H1 (cell line): Measurements from ENCODE around the gene EFHC1. TPM values are rescaled to one million over a fixed set of nuclear protein-coding genes. Genes with fewer than 3 reads are reported as not detected.

ENCODE experiments used
- CTCF ChIA-PET: fragments of 300-600 bp; sonication (Branson Sonifier 250); formaldehyde crosslinking; loops from one replicate; lab custom pipeline; 2021; ENCODE audit not compliant: partially characterized antibody; lab: Charles Lee
- POLR2A ChIA-PET: fragments of 300-600 bp; sonication (Branson Sonifier 250); formaldehyde crosslinking; loops from one replicate; lab custom pipeline; 2021; ENCODE audit warnings: inconsistent platforms; ENCODE audit not compliant: partially characterized antibody; lab: Charles Lee
- DNase-seq, 2 experiments: peaks; one replicate each; pipeline versions ENCODE4 v3.0.0 to v3.0.0-alpha.2; 2010 to 2022; ENCODE audit warnings: low spot score in 2 of 2, low read depth in 1 of 2, mixed read lengths in 1 of 2
- FAIRE-seq: peaks from 2 replicates; lab custom pipeline; 2011; peaks lifted over from hg19 to GRCh38; lab: Jason Lieb, UNC
- H2AFZ ChIP-seq: 2 replicates; pipeline ENCODE4 v1.8.1; 2012; ENCODE audit warnings: low read length, inconsistent platforms
- H2AK5ac ChIP-seq: 2 replicates; pipeline ENCODE4 v1.6.1; 2013; ENCODE audit warnings: low read depth, low read length
- H2BK120ac ChIP-seq: replicated peaks from 2 replicates; pipeline ENCODE3; 2013; ENCODE audit warnings: low read depth, low read length, inconsistent platforms
- H2BK12ac ChIP-seq: 2 replicates; pipeline ENCODE4 v1.6.1; 2013; ENCODE audit warnings: low read depth, low read length
- H2BK15ac ChIP-seq: 2 replicates; pipeline ENCODE4 v1.6.1; 2013; ENCODE audit warnings: low read length
- H2BK20ac ChIP-seq: 2 replicates; pipeline ENCODE4 v1.6.1; 2013; ENCODE audit warnings: low read length
- H2BK5ac ChIP-seq: 2 replicates; pipeline ENCODE4 v1.6.1; 2013; ENCODE audit warnings: low read depth, low read length
- H3K14ac ChIP-seq: 2 replicates; pipeline ENCODE4 v1.6.1; 2013; ENCODE audit warnings: inconsistent platforms; ENCODE audit not compliant: insufficient read length
- H3K18ac ChIP-seq: 2 replicates; pipeline ENCODE4 v1.6.1; 2013; ENCODE audit warnings: low read length; ENCODE audit errors: extremely low read depth
- H3K23ac ChIP-seq: 2 replicates; pipeline ENCODE4 v1.6.1; 2013; ENCODE audit warnings: inconsistent platforms; ENCODE audit not compliant: insufficient read length
- H3K23me2 ChIP-seq: 2 replicates; pipeline ENCODE4 v1.6.1; 2013; ENCODE audit warnings: low read depth, low read length
- H3K27ac ChIP-seq: 2 replicates; pipeline ENCODE4 v1.6.1; 2011; ENCODE audit warnings: low read depth, low read length, inconsistent platforms
- H3K27me3 ChIP-seq, 4 experiments: replicated peaks in 1 of 4; 1 replicate in 1 of 4; 2 replicates in 3 of 4; pipeline versions ENCODE4 v1.6.1 to v1.8.1; 2011 to 2013; ENCODE audit warnings: low read length in 3 of 4, mild to moderate bottlenecking in 3 of 4, inconsistent platforms in 2 of 4, mixed read lengths in 2 of 4, moderate library complexity in 1 of 4; ENCODE audit not compliant: control insufficient read depth in 3 of 4, insufficient read depth in 3 of 4; ENCODE audit errors: extremely low read depth in 1 of 4
- H3K36me3 ChIP-seq, 4 experiments: 2 replicates each; pipeline versions ENCODE4 v1.6.1 to v1.8.1; 2011 to 2013; ENCODE audit warnings: mild to moderate bottlenecking in 4 of 4, low read length in 3 of 4, moderate library complexity in 2 of 4, control low read depth in 1 of 4, inconsistent platforms in 1 of 4; ENCODE audit not compliant: insufficient read depth in 4 of 4, control insufficient read depth in 2 of 4
- H3K4ac ChIP-seq: replicated peaks from 2 replicates; pipeline ENCODE3; 2013; ENCODE audit warnings: low read length, low read depth, mixed read lengths, inconsistent platforms; ENCODE audit not compliant: insufficient read length
- H3K4me1 ChIP-seq, 4 experiments: replicated peaks in 1 of 4; 1 replicate in 1 of 4; 2 replicates in 3 of 4; pipeline versions ENCODE4 v1.6.1 to v1.8.1; 2011 to 2013; ENCODE audit warnings: low read length in 3 of 4, inconsistent platforms in 2 of 4, mixed read lengths in 1 of 4; ENCODE audit not compliant: insufficient read depth in 4 of 4, control insufficient read depth in 3 of 4
- H3K4me2 ChIP-seq, 2 experiments: 2 replicates each; pipeline versions ENCODE4 v1.6.1 to v1.8.1; 2011 to 2013; ENCODE audit warnings: low read depth in 2 of 2, low read length in 2 of 2, control low read depth in 1 of 2, inconsistent platforms in 1 of 2, mild to moderate bottlenecking in 1 of 2; ENCODE audit not compliant: insufficient read depth in 1 of 2
- H3K4me3 ChIP-seq, 4 experiments: fragments of 200-600, 300-600 bp in 1 of 4; sonication (generic), shearing (Covaris generic), sonication (Bioruptor Twin) in 1 of 4; 2 replicates each; pipeline versions ENCODE4 v1.5.1 to v1.8.1; 2011 to 2016; ENCODE audit warnings: low read length in 4 of 4, low read depth in 3 of 4, control low read depth in 2 of 4, inconsistent platforms in 2 of 4, mild to moderate bottlenecking in 2 of 4, mixed read lengths in 1 of 4, moderate library complexity in 1 of 4; ENCODE audit not compliant: insufficient read depth in 2 of 4; ENCODE audit errors: extremely low read depth in 1 of 4
- H3K56ac ChIP-seq: replicated peaks from 2 replicates; pipeline ENCODE3; 2013; ENCODE audit warnings: low read depth, mild to moderate bottlenecking, mixed read lengths, low read length, inconsistent platforms; ENCODE audit not compliant: insufficient read length
- H3K79me1 ChIP-seq: 2 replicates; pipeline ENCODE4 v1.6.1; 2013; ENCODE audit warnings: low read depth, low read length, control low read depth
- H3K79me2 ChIP-seq, 2 experiments: 2 replicates each; pipeline versions ENCODE4 v1.6.1 to v1.8.1; 2012 to 2013; ENCODE audit warnings: low read length in 2 of 2, mild to moderate bottlenecking in 2 of 2, inconsistent platforms in 1 of 2; ENCODE audit not compliant: insufficient read depth in 2 of 2, control insufficient read depth in 1 of 2
- H3K9ac ChIP-seq, 4 experiments: replicated peaks in 1 of 4; 1 replicate in 1 of 4; 2 replicates in 3 of 4; pipeline versions ENCODE4 v1.6.1 to v1.8.1; 2011 to 2013; ENCODE audit warnings: low read depth in 3 of 4, low read length in 3 of 4, control low read depth in 2 of 4, mild to moderate bottlenecking in 2 of 4, moderate library complexity in 2 of 4, inconsistent platforms in 1 of 4; ENCODE audit errors: extremely low read depth in 1 of 4
- H3K9me3 ChIP-seq, 2 experiments: 2 replicates each; pipeline versions ENCODE4 v1.6.1 to v1.8.1; 2012 to 2013; ENCODE audit warnings: mild to moderate bottlenecking in 2 of 2, moderate library complexity in 2 of 2, control low read depth in 1 of 2, inconsistent platforms in 1 of 2, low read depth in 1 of 2, low read length in 1 of 2, mixed read lengths in 1 of 2; ENCODE audit not compliant: insufficient read depth in 2 of 2
- H4K20me1 ChIP-seq, 2 experiments: replicated peaks in 1 of 2; 2 replicates each; pipeline versions ENCODE3 to v1.8.1; 2011 to 2013; ENCODE audit warnings: inconsistent platforms in 2 of 2, low read length in 2 of 2, mild to moderate bottlenecking in 1 of 2; ENCODE audit not compliant: insufficient read depth in 2 of 2, control insufficient read depth in 1 of 2
- H4K5ac ChIP-seq: 2 replicates; pipeline ENCODE4 v1.6.1; 2013; ENCODE audit warnings: low read length, low read depth, mixed read lengths, inconsistent platforms; ENCODE audit not compliant: insufficient read length
- H4K8ac ChIP-seq: 2 replicates; pipeline ENCODE4 v1.8.0; 2013; ENCODE audit warnings: mild to moderate bottlenecking, moderate library complexity, low read length, inconsistent platforms; ENCODE audit not compliant: insufficient read depth; ENCODE audit errors: extremely low read depth
- H4K91ac ChIP-seq: replicated peaks from 2 replicates; pipeline ENCODE3; 2013; ENCODE audit warnings: low read length, mixed read lengths, inconsistent platforms; ENCODE audit not compliant: insufficient read length
- BRCA1 ChIP-seq: IDR thresholded peaks from 2 replicates; pipeline ENCODE4 v1.6.1; 2012; ENCODE audit warnings: low read depth, low read length, improper control_type of control experiment
- EP300 ChIP-seq, 2 experiments: IDR thresholded peaks; 1 replicate in 1 of 2; 2 replicates in 1 of 2; pipeline ENCODE4 v1.6.1; 2011 to 2012; ENCODE audit warnings: low read depth in 2 of 2, low read length in 2 of 2, mild to moderate bottlenecking in 2 of 2, borderline replicate concordance in 1 of 2, inconsistent platforms in 1 of 2, moderate library complexity in 1 of 2
- FOSL1 ChIP-seq: IDR thresholded peaks from 2 replicates; pipeline ENCODE4 v1.6.1; 2011; ENCODE audit warnings: mild to moderate bottlenecking, low read depth, low read length, moderate library complexity; ENCODE audit not compliant: insufficient read depth
- KDM5A ChIP-seq: fragments of 200-600 bp; IDR thresholded peaks from 2 replicates; pipeline ENCODE4 v1.7.1; 2012; ENCODE audit warnings: mild to moderate bottlenecking, low read length, inconsistent platforms, mixed read lengths
- MAX ChIP-seq: IDR thresholded peaks from 2 replicates; pipeline ENCODE4 v1.6.1; 2012; ENCODE audit warnings: inconsistent platforms
- NANOG ChIP-seq: IDR thresholded peaks from 2 replicates; pipeline ENCODE4 v1.6.1; 2011; ENCODE audit warnings: low read length, low read depth, mild to moderate bottlenecking, inconsistent platforms; ENCODE audit not compliant: insufficient read depth, poor library complexity, severe bottlenecking
- NRF1 ChIP-seq: IDR thresholded peaks from 2 replicates; pipeline ENCODE4 v1.6.1; 2011; ENCODE audit warnings: mild to moderate bottlenecking, low read depth, low read length, improper control_type of control experiment
- PHF8 ChIP-seq: fragments of 200-600 bp; sonication (generic); conservative IDR thresholded peaks from 2 replicates; pipeline ENCODE4 v1.7.1; 2012; ENCODE audit warnings: low read depth, mild to moderate bottlenecking, inconsistent platforms, low read length, moderate library complexity
- RAD21 ChIP-seq, 2 experiments: IDR thresholded peaks in 1 of 2; conservative IDR thresholded peaks in 1 of 2; 2 replicates each; pipeline ENCODE4 v1.6.1; 2011; ENCODE audit warnings: low read depth in 2 of 2, low read length in 2 of 2, improper control_type of control experiment in 1 of 2, inconsistent platforms in 1 of 2, mild to moderate bottlenecking in 1 of 2, moderate library complexity in 1 of 2
- TAF7 ChIP-seq: optimal IDR thresholded peaks from 2 replicates; pipeline ENCODE3; 2011; ENCODE audit warnings: low read depth, mild to moderate bottlenecking, inconsistent platforms, low read length, moderate library complexity, borderline replicate concordance
- YY1 ChIP-seq: IDR thresholded peaks from 2 replicates; pipeline ENCODE4 v1.6.1; 2011; ENCODE audit warnings: low read depth, mild to moderate bottlenecking, low read length
- WGBS, 2 experiments: shearing (Covaris generic) in 1 of 2; methylation state at CpG; one replicate each; pipeline versions ENCODE4 v1.1.6 to v1.1.7; 2013 to 2015; ENCODE audit warnings: low lambda C conversion rate in 2 of 2, mixed read lengths in 2 of 2, inconsistent platforms in 1 of 2, low coverage in 1 of 2, missing lambda C conversion rate in 1 of 2; ENCODE audit not compliant: insufficient replicate concordance in 2 of 2, insufficient coverage in 1 of 2, insufficient read length in 1 of 2; ENCODE audit errors: extremely low coverage in 1 of 2, missing lambda C conversion rate in 1 of 2; 5-methylcytosine and 5-hydroxymethylcytosine counted together
- polyA plus RNA-seq, 7 experiments: library from polyadenylated mRNA; depleted of rRNA in 3 of 7; stranded (reverse) in 5 of 7; unstranded in 2 of 7; fragments of >200 nt in 5 of 7; fragments of 200-250 nt in 2 of 7; gene quantifications; 1 replicate in 5 of 7; 2 replicates in 1 of 7; 4 replicates in 1 of 7; pipeline versions ENCODE4 v1.2.1 to v1.2.3, GENCODE V29; 2011 to 2013; ENCODE audit warnings: missing spikeins in 2 of 7, mixed read lengths in 2 of 7
- total RNA-seq: library from RNA; stranded (reverse); fragmentation: NEBNext Ultra II Directional; extraction: Animal tissue kit (Norgen Biotek cat#: 25700); gene quantifications from 2 replicates; pipeline ENCODE4 v1.2.1, GENCODE V29; 2021

The EFHC1 gene
- total and polyA plus RNA-seq, 2 of the 8 experiments (the other 6 are each of a cell fraction or from before 2014, with no cell fraction given): 10.5 to 16.4 TPM

GRCh38 chr6:52502306-52503029 is 82.3 kb downstream of the EFHC1 start:
- DNase-seq: no peak
- H4K8ac ChIP-seq: no peak overlapping the region
- CTCF ChIA-PET: interaction anchor here (1.0 to 1.6 kb wide), 8 partner anchors 18 to 96 kb away, joined by 3 to 6 read pairs (median 4); no protein-coding TSS in a partner anchor
- H2BK20ac ChIP-seq: no peak overlapping the region
- no peak overlapping the region for H2AFZ ChIP-seq
- H4K20me1 ChIP-seq: no peaks in the 10 kb centered on the region
- H3K23me2 ChIP-seq: no peaks in the 10 kb centered on the region
- H2BK12ac ChIP-seq: no peak overlapping the region
- H3K14ac ChIP-seq: no peak overlapping the region
- H2AK5ac ChIP-seq: no peak overlapping the region
- no peak for FAIRE-seq
- H2BK15ac ChIP-seq: no peak overlapping the region
- H3K4ac ChIP-seq: no peak overlapping the region
- no peak overlapping the region for H2BK5ac ChIP-seq
- H3K9ac ChIP-seq: no peak overlapping the region
- no peak overlapping the region for H2BK120ac ChIP-seq
- peaks cover 0 to 14% (median 2%) of the 10 kb centered on the region in 4 experiments; a peak in 2 of 8 replicates for H3K36me3 ChIP-seq
- H3K79me2 ChIP-seq: no peaks in the 10 kb centered on the region
- H3K27ac ChIP-seq: no peak overlapping the region
- H3K4me3 ChIP-seq: no peak overlapping the region
- H3K4me2 ChIP-seq: no peak overlapping the region
- H3K79me1 ChIP-seq: no peaks in the 10 kb centered on the region
- H3K56ac ChIP-seq: no peak overlapping the region
- no peak overlapping the region for H4K5ac ChIP-seq
- no peaks in the 10 kb centered on the region for H3K9me3 ChIP-seq
- H3K27me3 ChIP-seq: no peaks in the 10 kb centered on the region
- peaks cover 0 to 7% (median 3%) of the 10 kb centered on the region in 4 experiments; a peak in 4 of 7 replicates for H3K4me1 ChIP-seq
- 91% methylated on average over 20 of the region's 20 CpGs; no CpG with 5 or more reads in 1 of the 2 experiments for WGBS, 2 experiments
- no peak overlapping the region for H3K23ac ChIP-seq
- H4K91ac ChIP-seq: no peak overlapping the region
- POLR2A ChIA-PET: no interaction called here
- no peak overlapping the region for H3K18ac ChIP-seq
- TF ChIP-seq MAX (no peak), PHF8 (no peak), TAF7 (no peak), YY1 (no peak), BRCA1 (no peak), FOSL1 (no peak), EP300 (IDR thresholded peaks at IDR 0.05; ENCODE audit: borderline replicate concordance in 1 of 2, low read depth in 2 of 2, low read length in 2 of 2) (no peak), KDM5A (no peak), RAD21 (IDR thresholded peaks at IDR 0.05 in 1 of 2, conservative IDR thresholded peaks at IDR 0.05 in 1 of 2; ENCODE audit: low read depth in 2 of 2, low read length in 2 of 2) (no peak), NANOG (no peak), NRF1 (no peak)
